Right atrium auricular region (tissue), 2 donors: ENCODE measurements around the gene GPR83. TPM values are rescaled to one million over a fixed set of nuclear protein-coding genes. Genes with fewer than 3 reads are reported as not detected.

Experiments used
- DNase-seq: peaks from one replicate; pipeline ENCODE4 v3.0.0-alpha.2; 2019; ENCODE audit warnings: low spot score
- H3K27ac ChIP-seq, 2 donors: fragments of 200-600 bp; sonication (generic); 1 replicate in 1 of 2; 2 replicates in 1 of 2; pipeline ENCODE4 v1.5.1; 2016 to 2019
- H3K27me3 ChIP-seq, 2 donors: fragments of 200-600 bp; sonication (generic); one replicate each; pipeline versions ENCODE4 v1.5.1 to v1.6.0; 2017 to 2019
- H3K36me3 ChIP-seq: fragments of 200-600 bp; sonication (generic); one replicate; pipeline ENCODE4 v1.5.1; 2016
- H3K4me1 ChIP-seq, 2 donors: fragments of 200-600 bp; sonication (generic); one replicate each; pipeline versions ENCODE4 v1.5.1 to v1.6.0; 2017 to 2019
- H3K4me3 ChIP-seq, 2 donors: fragments of 200-600 bp; sonication (generic); 1 replicate in 1 of 2; 2 replicates in 1 of 2; pipeline ENCODE4 v1.5.1; 2017 to 2019; ENCODE audit warnings: mild to moderate bottlenecking in 1 of 2, moderate library complexity in 1 of 2
- H3K9me3 ChIP-seq, 2 donors: fragments of 200-600 bp; sonication (generic); one replicate each; pipeline ENCODE4 v1.5.1; 2019
- total RNA-seq, 2 donors: library from RNA; depleted of rRNA; stranded (reverse); fragments of >200 nt; gene quantifications; one replicate each; pipeline ENCODE4 v1.1.0, GENCODE V29; 2016
- TF ChIP-seq, protein P1 (sequence below), 2 donors: fragments of 200-600 bp; sonication (generic); IDR thresholded peaks; one replicate each; pipeline ENCODE4 v1.5.1; 2019; ENCODE audit warnings: antibody characterized with exemption in 2 of 2

The GPR83 gene
- total RNA-seq, 2 donors from 2014 or later, result 0.12 TPM; not detected in 1

DNA sequence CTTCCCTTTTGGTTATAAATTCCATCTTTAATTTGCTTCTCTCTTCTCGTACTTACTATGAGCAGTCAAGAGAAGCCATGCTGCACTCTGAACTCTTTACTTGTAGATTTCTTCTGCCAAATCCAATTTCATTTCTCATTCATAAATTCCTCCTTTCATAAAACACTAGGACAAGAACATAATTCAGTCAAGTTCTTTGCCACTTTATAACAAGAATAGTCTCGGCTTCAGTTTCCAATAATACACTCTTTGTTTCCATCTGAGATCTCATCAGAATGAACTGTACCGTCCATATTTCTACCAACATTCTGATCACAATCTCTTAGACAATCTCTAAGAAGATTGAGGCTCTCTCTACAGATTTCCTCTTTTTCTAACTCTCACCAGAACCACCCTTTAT lies 71.7 kb downstream of the GPR83 start:
- H3K9me3 ChIP-seq, result peaks cover 0 to 14% of the 10 kb centered on the region in 2 donors
- TF ChIP-seq, protein P1, sequence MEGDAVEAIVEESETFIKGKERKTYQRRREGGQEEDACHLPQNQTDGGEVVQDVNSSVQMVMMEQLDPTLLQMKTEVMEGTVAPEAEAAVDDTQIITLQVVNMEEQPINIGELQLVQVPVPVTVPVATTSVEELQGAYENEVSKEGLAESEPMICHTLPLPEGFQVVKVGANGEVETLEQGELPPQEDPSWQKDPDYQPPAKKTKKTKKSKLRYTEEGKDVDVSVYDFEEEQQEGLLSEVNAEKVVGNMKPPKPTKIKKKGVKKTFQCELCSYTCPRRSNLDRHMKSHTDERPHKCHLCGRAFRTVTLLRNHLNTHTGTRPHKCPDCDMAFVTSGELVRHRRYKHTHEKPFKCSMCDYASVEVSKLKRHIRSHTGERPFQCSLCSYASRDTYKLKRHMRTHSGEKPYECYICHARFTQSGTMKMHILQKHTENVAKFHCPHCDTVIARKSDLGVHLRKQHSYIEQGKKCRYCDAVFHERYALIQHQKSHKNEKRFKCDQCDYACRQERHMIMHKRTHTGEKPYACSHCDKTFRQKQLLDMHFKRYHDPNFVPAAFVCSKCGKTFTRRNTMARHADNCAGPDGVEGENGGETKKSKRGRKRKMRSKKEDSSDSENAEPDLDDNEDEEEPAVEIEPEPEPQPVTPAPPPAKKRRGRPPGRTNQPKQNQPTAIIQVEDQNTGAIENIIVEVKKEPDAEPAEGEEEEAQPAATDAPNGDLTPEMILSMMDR (IDR thresholded peaks at IDR 0.05), result no peak
- H3K27me3 ChIP-seq, result no peaks in the 10 kb centered on the region
- H3K4me3 ChIP-seq, result no peak overlapping the region
- no peaks in the 10 kb centered on the region for H3K4me1 ChIP-seq
- H3K36me3 ChIP-seq, result no peaks in the 10 kb centered on the region
- no peak overlapping the region for H3K27ac ChIP-seq
- DNase-seq, result no peak

DNA sequence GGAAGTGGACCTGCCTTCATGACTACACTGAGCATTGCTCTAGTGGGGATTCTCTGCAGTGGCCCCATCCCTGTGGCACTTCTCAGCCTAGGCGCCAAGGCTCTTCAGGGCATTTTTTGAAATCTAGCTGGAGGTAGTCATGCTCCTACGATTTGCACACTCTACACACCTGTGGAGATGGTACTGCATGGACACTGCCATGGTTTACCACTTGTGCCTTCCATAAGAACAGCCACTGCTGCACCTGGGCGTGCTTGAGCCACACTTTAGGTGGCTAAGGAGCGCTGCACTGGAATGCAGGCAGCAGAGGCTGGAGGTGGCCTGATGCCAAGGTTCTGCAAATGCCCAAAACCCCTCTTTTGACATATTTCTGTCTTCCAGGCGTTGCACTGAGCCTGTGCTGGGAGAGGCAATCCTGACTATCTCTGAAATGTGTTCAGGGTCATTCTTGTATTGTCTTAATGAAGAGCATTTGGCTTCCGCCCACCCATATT lies 72.6 kb downstream of the GPR83 start:
- Histone ChIP-seq H3K27me3 (no peaks in the 10 kb centered on the region), H3K27ac (no peak overlapping the region), H3K9me3 (peaks cover 0 to 14% of the 10 kb centered on the region in 2 donors), H3K4me3 (no peak overlapping the region), H3K36me3 (no peaks in the 10 kb centered on the region), H3K4me1 (no peaks in the 10 kb centered on the region)
- no peak for DNase-seq
- TF ChIP-seq, protein P1 (IDR thresholded peaks at IDR 0.05), result no peak

Other genes starting within 250 kb of the GPR83 start
- gene IZUMO1R, start 96.8 kb downstream of the GPR83 start, total RNA-seq, result not detected
- gene MRE11, start 92.4 kb upstream of the GPR83 start, total RNA-seq, result 1 to 10 TPM; 5.8 to 6.0 TPM
- 1 to 10 TPM; 4.3 to 6.9 TPM for gene ANKRD49, start 92.6 kb upstream of the GPR83 start, total RNA-seq
- not detected for gene C11orf97, start 111.0 kb upstream of the GPR83 start, total RNA-seq
- 1 to 10 TPM; 3.3 to 3.4 TPM for gene FUT4, start 142.5 kb upstream of the GPR83 start, total RNA-seq
- gene PIWIL4, start 165.9 kb upstream of the GPR83 start, total RNA-seq, result 1 to 10 TPM; 1.8 to 3.2 TPM